NCI-H1092 (cell line): ENCODE results near the gene CCDC24.

ENCODE experiments used
- DNase-seq: peaks from one replicate; lab custom pipeline; 2025; lab: John Stamatoyannopoulos, UW

The CCDC24 gene

GRCh38 chr1:44043176-44044070 lies 52.0 kb downstream of the CCDC24 start:
- DNase-seq, result no peak

- no peak for DNase-seq
Measured at GRCh38 chr1:44044071-44044801, 52.8 kb downstream of the CCDC24 start.

GRCh38 chr1:44045064-44045463 lies 53.7 kb downstream of the CCDC24 start:
- no peak for DNase-seq
